HFF-Myc (cell line): ENCODE data around the gene ZNF829.

Experiments
- DNase-seq: peaks from one replicate; pipeline ENCODE4 v3.0.0-alpha.2; 2011; ENCODE audit warnings: low read depth; ENCODE audit errors: extremely low read depth
- H3K4me3 ChIP-seq: replicated peaks from 2 replicates; pipeline ENCODE4 v1.5.1; 2011; ENCODE audit warnings: low read depth, mild to moderate bottlenecking, control low read depth, low read length
- CTCF ChIP-seq: IDR thresholded peaks from 2 replicates; pipeline ENCODE4 v1.5.1; 2012; ENCODE audit warnings: mild to moderate bottlenecking, low read depth, low read length, control low read depth; ENCODE audit errors: missing control alignments

ZNF829 gene

GRCh38 chr19:36918090-36918489, 2.0 kb upstream of the ZNF829 start:
- DNase-seq: no peak
- H3K4me3 ChIP-seq: no peak overlapping the region
- no peak for TF ChIP-seq CTCF

DNA sequence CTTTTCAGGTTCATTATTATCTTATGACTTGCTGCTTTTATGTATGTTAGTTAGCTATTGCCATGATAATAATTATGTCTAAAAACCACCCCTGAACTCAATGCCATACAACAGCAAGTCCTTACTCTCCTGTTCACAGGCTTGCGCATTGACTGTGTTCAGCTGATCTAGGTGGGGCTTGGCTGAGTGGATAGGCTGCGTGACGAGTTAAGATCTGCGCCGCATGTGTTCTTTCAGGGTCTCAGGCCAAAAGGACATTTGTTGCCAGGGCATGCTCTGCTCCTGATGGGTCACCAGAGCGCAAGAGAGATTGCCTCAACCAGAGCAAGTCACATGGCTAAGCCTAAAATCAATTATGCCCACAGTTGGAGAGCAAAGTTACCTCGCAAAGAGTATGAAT, 900 bp upstream of the ZNF829 start:
- peak overlapping the region; percentile 63 for H3K4me3 ChIP-seq
- TF ChIP-seq CTCF: no peak
- peak; percentile 1 for DNase-seq

GRCh38 chr19:36898422-36898821, 17.7 kb downstream of the ZNF829 start:
- H3K4me3 ChIP-seq: no peak overlapping the region
- no peak for DNase-seq
- no peak for TF ChIP-seq CTCF

DNA sequence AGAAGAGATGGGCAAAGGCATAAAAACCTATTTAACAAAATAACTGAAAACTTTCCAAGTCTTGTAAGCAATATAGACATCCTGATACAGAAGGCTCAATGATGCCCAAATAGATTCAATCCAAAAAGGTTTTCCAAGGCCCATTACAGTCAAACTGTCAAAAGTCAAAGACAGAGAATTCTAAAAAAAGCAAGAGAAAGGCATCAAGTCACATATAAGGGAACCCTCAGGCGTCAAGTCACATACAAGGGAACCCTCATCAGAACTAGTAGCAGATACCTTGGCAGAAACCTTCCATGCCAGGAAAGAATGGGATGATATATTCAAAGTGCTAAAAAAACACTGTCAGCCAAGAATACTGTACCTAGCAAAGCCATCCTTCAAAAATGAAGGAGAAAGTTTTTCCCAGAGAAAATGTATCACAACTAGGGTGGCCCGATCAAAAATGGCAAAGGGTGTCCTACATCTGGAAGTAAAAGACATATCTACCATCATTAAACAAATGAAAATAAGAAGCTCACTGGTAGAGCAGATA, 21.2 kb downstream of the ZNF829 start:
- H3K4me3 ChIP-seq: no peak overlapping the region
- no peak for TF ChIP-seq CTCF
- DNase-seq: no peak

DNA sequence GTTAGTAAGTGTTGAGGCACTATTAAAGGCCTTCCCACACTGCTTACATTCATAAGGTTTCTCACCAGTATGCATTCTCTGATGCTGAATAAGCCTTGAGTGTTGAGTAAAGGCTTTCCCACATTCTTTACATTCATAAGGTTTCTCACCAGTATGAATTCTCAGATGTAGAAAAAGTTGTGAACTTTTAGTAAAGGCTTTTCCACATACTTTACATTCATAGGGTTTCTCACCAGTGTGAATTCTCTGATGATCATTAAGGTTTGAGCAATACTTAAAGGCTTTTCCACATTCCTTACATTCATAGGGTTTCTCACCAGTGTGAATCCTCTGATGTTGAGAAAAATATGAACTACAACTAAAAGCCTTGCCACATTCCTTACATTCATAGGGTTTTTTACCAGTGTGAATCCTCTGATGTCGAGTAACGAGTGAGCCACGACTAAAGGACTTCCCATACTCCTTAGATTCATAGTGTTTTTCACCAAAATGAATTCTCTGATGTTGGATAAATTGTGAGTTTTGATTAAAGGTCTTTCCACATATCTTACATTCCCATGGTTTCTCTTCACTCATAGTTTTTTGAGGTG, 24.2 kb downstream of the ZNF829 start:
- H3K4me3 ChIP-seq: no peak overlapping the region
- no peak for TF ChIP-seq CTCF
- no peak for DNase-seq

GRCh38 chr19:36876993-36877938, 38.8 kb downstream of the ZNF829 start:
- no peak overlapping the region for H3K4me3 ChIP-seq
- no peak for TF ChIP-seq CTCF
- DNase-seq: no peak
